ENCODE results near the gene TTLL5.
A peak's percentile ranks its signal among the peaks of the same experiment; 100 is the strongest.

Gene TTLL5, protein sequence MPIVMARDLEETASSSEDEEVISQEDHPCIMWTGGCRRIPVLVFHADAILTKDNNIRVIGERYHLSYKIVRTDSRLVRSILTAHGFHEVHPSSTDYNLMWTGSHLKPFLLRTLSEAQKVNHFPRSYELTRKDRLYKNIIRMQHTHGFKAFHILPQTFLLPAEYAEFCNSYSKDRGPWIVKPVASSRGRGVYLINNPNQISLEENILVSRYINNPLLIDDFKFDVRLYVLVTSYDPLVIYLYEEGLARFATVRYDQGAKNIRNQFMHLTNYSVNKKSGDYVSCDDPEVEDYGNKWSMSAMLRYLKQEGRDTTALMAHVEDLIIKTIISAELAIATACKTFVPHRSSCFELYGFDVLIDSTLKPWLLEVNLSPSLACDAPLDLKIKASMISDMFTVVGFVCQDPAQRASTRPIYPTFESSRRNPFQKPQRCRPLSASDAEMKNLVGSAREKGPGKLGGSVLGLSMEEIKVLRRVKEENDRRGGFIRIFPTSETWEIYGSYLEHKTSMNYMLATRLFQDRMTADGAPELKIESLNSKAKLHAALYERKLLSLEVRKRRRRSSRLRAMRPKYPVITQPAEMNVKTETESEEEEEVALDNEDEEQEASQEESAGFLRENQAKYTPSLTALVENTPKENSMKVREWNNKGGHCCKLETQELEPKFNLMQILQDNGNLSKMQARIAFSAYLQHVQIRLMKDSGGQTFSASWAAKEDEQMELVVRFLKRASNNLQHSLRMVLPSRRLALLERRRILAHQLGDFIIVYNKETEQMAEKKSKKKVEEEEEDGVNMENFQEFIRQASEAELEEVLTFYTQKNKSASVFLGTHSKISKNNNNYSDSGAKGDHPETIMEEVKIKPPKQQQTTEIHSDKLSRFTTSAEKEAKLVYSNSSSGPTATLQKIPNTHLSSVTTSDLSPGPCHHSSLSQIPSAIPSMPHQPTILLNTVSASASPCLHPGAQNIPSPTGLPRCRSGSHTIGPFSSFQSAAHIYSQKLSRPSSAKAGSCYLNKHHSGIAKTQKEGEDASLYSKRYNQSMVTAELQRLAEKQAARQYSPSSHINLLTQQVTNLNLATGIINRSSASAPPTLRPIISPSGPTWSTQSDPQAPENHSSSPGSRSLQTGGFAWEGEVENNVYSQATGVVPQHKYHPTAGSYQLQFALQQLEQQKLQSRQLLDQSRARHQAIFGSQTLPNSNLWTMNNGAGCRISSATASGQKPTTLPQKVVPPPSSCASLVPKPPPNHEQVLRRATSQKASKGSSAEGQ (N-terminal part only)

DNA sequence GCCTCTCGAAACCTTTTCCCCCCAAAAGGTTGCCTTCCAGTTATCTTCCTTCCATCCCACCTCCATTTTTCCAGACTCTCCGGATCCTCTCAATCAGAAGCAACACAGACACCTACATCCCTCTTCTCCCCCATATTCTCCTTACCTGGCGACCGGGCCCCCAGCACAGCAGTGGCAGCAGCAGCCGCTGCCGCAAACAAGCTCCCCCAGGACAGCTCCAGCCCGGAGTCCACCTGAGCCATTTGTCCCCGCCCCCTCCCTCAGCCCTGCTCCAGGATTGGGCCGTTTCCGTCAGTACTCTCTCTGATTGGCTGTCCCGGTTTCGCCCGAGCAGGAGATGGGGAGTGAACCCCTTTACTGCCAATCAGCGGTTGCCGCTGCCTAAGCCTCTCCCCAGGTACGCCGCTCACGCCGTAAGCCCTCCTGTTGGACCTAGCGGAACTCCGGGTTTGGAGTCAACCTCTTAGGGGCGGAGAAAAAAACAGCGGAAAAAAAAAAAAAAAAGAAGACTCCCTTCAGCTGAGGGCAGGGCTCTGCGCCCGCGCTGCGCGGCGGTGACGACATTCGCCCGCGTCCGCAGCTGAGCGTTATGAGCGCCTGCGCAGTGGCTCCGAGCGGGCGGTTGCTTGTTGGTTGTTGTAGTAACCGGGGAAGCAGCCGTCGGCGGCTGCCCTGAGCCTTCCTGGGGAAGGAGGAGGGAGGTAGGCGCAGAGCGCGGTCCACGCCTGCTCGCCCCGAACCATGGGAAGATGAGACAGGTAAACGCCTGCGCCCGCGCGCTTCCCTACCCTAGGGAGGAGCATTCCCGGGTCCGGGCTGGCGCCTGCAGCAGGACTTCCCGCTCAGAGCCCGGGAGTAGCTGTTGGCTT lies at the start of gene TTLL5, which contains the start of gene ERG28:
Gene TTLL5 (plus strand): TSS at position 617 of the 869 bp plus-strand sequence. CDS start 1,904 bp downstream, outside the sequence.
Gene ERG28 (minus strand): TSS at position 247 of the 869 bp plus-strand sequence. CDS start 3,374 bp downstream, outside the sequence.
- Mint-ChIP-seq H3K4me3 (peak within 1 kb of the TSS; percentile 96), H3K27me3 (ENCODE audit: low read depth) (no peaks in the 10 kb centered on the region), H3K9me3 (no peaks in the 10 kb centered on the region), H3K4me1 (ENCODE audit: low read depth) (peaks cover 22% of the 10 kb centered on the region), H3K27ac (peak within 1 kb of the TSS; percentile 95), H3K36me3 (ENCODE audit: low read depth) (peaks cover 7% of the 10 kb centered on the region)
- peak; percentile 97 for DNase-seq (ENCODE audit: low spot score)

DNA sequence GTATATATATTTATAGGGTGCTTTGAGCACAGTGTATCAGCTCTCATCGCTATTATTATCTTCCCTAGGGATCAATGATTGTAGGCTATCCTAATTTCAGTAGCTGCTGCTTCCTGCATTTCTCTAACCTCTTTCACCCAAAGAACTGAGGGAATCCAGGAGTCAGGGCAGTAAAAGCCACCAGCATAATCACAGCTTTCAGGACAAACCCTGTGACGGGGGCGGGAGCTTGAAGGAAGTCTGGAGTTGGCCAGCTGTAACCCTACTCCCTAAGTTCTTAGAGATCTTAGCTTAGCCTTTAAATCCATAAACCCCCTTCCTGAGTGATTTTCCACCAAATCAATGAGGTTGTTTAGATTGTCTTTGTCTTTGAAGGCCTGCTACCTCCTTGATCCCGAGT lies 48.9 kb upstream of the TTLL5 start:
- Mint-ChIP-seq H3K36me3 (ENCODE audit: low read depth) (no peaks in the 10 kb centered on the region), H3K9me3 (peaks cover 6% of the 10 kb centered on the region), H3K4me3 (no peak overlapping the region), H3K4me1 (ENCODE audit: low read depth) (no peaks in the 10 kb centered on the region), H3K27me3 (ENCODE audit: low read depth) (peaks cover 2% of the 10 kb centered on the region), H3K27ac (no peak overlapping the region)
- no peak for DNase-seq (ENCODE audit: low spot score)

DNA sequence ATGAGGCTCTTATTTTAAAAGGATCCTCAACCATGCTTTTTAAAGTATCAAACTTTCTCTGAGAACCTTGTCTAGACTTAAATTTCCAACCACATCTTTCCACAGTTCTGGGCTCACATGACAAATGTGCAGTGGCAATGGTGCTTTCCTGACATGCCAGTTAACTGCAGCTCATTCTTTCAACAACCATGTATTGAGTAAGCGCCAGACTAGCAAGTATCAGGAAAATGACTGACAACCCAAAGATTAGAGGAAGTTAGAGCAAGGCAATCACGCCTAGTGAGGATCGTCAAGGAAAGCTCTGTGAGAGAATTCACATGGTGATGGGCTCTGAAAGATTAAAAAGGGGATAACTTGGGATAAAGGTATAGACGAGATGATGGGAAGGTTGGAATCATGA lies 46.9 kb upstream of the TTLL5 start:
- H3K4me3 Mint-ChIP-seq, result no peak overlapping the region
- H3K36me3 Mint-ChIP-seq (ENCODE audit: low read depth), result no peaks in the 10 kb centered on the region

DNA sequence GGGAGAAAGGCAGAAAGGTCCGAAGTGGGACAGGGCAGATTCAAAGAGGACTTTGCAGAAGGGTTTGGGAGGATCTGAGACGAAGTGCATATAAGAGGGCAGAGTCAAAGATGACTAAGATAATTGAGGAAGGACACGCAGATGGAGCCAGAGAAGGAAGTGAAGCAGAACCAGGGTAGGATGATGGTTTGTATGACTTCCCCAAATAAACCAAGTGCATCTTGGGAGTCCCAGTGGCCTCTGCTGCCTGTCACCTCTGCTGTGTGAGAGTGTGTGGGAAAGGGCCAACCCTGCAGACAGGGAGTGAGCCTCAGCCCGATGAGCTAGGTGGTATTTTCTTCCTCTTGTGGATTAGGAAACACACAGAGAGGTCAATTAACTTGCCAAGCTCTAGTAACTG lies 45.8 kb upstream of the TTLL5 start:
- H3K27ac Mint-ChIP-seq, result no peak overlapping the region
- H3K9me3 Mint-ChIP-seq, result peaks cover 6% of the 10 kb centered on the region
- H3K27me3 Mint-ChIP-seq (ENCODE audit: low read depth), result no peaks in the 10 kb centered on the region
- no peaks in the 10 kb centered on the region for H3K4me1 Mint-ChIP-seq (ENCODE audit: low read depth)
- no peak for DNase-seq (ENCODE audit: low spot score)
- H3K4me3 Mint-ChIP-seq, result no peak overlapping the region
- no peaks in the 10 kb centered on the region for H3K36me3 Mint-ChIP-seq (ENCODE audit: low read depth)

More for the DNA sequence above, 46.9 kb upstream of the TTLL5 start:
- Mint-ChIP-seq H3K4me1 (ENCODE audit: low read depth) (no peaks in the 10 kb centered on the region), H3K27me3 (ENCODE audit: low read depth) (no peaks in the 10 kb centered on the region), H3K9me3 (peaks cover 6% of the 10 kb centered on the region), H3K27ac (no peak overlapping the region)
- DNase-seq (ENCODE audit: low spot score), result no peak

DNA sequence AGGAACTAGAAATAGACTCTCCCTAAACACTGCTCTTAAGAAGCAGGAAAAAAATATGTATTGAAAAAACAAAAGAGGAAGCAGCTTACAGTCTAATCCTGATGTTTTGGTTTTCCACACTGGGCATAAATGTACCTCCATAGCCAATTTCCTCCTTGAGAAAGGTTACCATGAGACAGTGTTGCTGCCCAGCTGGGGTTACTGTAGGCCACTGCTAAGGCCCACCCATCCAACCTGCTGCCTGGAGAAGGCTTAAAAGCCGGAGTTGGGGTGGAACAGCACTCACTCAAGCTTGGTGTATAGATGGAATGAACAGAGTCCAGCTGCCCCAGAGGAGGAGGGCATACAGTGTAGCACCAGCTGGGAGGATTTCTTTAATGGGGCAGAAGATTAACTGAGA lies 41.5 kb upstream of the TTLL5 start:
- Mint-ChIP-seq H3K27ac (no peak overlapping the region), H3K4me1 (ENCODE audit: low read depth) (no peaks in the 10 kb centered on the region), H3K36me3 (ENCODE audit: low read depth) (no peaks in the 10 kb centered on the region), H3K4me3 (no peak overlapping the region), H3K27me3 (ENCODE audit: low read depth) (no peaks in the 10 kb centered on the region), H3K9me3 (no peaks in the 10 kb centered on the region)
- DNase-seq (ENCODE audit: low spot score), result no peak

DNA sequence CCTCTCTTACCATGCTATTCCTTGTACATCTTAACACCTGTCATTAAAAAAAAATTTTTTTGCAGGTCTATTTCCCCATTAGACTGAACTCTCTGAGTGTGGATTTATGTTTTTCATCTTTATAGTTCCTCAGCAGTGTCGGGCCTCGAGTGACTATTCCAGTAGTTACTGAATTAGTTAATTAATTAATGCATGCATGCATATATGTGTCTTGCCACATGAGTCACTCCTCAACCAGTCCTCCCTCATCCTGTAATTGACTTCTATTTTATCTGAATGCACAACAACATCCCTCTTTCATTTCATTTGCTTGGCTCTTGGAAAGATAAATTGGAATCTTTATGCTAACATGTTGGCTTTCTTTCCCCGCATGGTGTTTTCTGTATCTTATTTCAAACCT lies 36.0 kb upstream of the TTLL5 start:
- Mint-ChIP-seq H3K27me3 (ENCODE audit: low read depth) (no peaks in the 10 kb centered on the region), H3K27ac (no peak overlapping the region), H3K4me3 (no peak overlapping the region), H3K4me1 (ENCODE audit: low read depth) (no peaks in the 10 kb centered on the region), H3K9me3 (no peaks in the 10 kb centered on the region), H3K36me3 (ENCODE audit: low read depth) (no peaks in the 10 kb centered on the region)
- DNase-seq (ENCODE audit: low spot score), result no peak

DNA sequence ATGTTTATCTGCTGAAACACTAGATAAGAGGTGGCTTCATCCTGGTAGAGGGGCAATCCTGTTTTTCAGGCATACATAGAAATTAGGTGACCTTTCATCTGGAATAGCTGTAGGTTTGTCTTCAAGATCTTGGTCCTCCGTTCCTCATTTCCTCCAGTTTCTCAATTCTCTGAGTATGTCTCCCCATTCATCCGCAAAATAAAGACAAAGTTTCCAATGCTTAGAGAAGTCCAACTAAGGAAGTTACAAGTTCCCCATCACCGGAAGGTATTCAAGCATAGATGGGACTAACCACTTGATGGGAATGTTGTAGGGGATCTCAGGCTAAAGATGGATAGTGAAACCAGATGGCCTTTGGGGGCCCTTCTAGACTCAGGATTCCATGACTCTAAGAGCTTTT lies 34.6 kb upstream of the TTLL5 start:
- Mint-ChIP-seq H3K36me3 (ENCODE audit: low read depth) (no peaks in the 10 kb centered on the region), H3K27me3 (ENCODE audit: low read depth) (no peaks in the 10 kb centered on the region), H3K4me3 (no peak overlapping the region), H3K9me3 (no peaks in the 10 kb centered on the region), H3K4me1 (ENCODE audit: low read depth) (no peaks in the 10 kb centered on the region), H3K27ac (no peak overlapping the region)
- no peak for DNase-seq (ENCODE audit: low spot score)

DNA sequence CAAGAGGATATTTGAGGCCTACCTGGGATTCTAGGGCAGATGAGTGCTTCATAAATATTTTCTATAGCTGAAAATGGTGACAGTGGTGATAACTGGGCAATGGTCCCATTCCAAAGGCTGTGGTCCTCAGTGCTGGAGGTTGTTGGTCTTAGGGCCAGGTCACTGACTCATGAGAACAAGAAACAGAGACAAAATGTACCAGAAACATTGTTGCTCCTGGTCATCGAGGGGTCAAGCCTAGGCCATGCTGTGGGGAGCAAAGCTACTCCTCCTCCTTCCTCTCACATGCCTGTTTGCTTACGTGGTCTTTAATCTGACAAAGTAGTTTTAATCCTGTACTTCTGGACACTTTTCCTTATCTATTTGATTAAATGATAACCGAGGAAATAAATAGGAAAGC lies 34.2 kb upstream of the TTLL5 start:
- Mint-ChIP-seq H3K9me3 (no peaks in the 10 kb centered on the region), H3K4me3 (no peak overlapping the region), H3K4me1 (ENCODE audit: low read depth) (no peaks in the 10 kb centered on the region), H3K36me3 (ENCODE audit: low read depth) (no peaks in the 10 kb centered on the region), H3K27me3 (ENCODE audit: low read depth) (no peaks in the 10 kb centered on the region), H3K27ac (no peak overlapping the region)
- DNase-seq (ENCODE audit: low spot score), result no peak

DNA sequence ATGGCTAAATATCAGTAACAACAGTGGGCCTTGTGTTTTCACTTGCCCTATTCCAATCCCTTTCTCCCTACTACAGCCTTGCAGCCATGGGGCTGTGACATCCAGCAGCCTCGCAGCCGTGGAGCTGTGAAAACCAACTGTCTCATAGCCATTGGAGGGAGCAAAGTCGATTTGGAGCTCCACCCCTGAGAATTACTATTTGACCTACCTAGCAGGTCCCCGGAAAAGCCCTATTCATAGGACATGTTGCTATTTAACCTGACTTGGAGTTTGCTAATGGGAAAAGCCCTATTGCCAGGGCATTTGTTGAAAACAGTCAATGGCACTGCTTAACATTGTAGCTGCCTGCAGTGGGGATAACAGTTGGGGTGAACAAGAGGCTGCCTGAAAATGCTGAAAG lies 33.6 kb upstream of the TTLL5 start:
- no peaks in the 10 kb centered on the region for H3K36me3 Mint-ChIP-seq (ENCODE audit: low read depth)
- no peaks in the 10 kb centered on the region for H3K9me3 Mint-ChIP-seq
- no peak overlapping the region for H3K27ac Mint-ChIP-seq

DNA sequence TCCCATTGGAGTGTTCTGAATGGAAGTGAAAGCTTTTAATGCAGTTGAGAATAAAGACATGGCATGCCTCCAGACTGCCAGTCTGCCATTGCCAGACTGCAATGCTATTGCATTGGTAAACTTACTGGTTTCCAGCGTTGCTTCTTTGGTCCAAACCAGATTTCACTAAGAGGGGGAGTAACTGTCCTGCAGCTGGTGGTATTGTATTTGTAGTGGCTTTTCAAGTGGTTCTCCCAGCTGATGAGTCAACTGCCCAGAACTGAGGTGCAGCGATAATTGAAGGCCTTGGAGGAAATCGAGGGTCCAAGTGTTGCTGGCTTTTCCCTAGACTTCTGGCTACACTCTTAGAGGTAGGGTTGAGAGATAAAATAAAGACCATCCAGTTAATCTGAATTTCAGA lies 32.2 kb upstream of the TTLL5 start:
- H3K9me3 Mint-ChIP-seq, result no peaks in the 10 kb centered on the region
- no peak overlapping the region for H3K27ac Mint-ChIP-seq
- no peaks in the 10 kb centered on the region for H3K27me3 Mint-ChIP-seq (ENCODE audit: low read depth)
- no peaks in the 10 kb centered on the region for H3K4me1 Mint-ChIP-seq (ENCODE audit: low read depth)
- no peaks in the 10 kb centered on the region for H3K36me3 Mint-ChIP-seq (ENCODE audit: low read depth)
- no peak overlapping the region for H3K4me3 Mint-ChIP-seq
- DNase-seq (ENCODE audit: low spot score), result no peak

More for the DNA sequence above, 33.6 kb upstream of the TTLL5 start:
- no peak for DNase-seq (ENCODE audit: low spot score)
- Mint-ChIP-seq H3K4me3 (no peak overlapping the region), H3K27me3 (ENCODE audit: low read depth) (no peaks in the 10 kb centered on the region), H3K4me1 (ENCODE audit: low read depth) (no peaks in the 10 kb centered on the region)

DNA sequence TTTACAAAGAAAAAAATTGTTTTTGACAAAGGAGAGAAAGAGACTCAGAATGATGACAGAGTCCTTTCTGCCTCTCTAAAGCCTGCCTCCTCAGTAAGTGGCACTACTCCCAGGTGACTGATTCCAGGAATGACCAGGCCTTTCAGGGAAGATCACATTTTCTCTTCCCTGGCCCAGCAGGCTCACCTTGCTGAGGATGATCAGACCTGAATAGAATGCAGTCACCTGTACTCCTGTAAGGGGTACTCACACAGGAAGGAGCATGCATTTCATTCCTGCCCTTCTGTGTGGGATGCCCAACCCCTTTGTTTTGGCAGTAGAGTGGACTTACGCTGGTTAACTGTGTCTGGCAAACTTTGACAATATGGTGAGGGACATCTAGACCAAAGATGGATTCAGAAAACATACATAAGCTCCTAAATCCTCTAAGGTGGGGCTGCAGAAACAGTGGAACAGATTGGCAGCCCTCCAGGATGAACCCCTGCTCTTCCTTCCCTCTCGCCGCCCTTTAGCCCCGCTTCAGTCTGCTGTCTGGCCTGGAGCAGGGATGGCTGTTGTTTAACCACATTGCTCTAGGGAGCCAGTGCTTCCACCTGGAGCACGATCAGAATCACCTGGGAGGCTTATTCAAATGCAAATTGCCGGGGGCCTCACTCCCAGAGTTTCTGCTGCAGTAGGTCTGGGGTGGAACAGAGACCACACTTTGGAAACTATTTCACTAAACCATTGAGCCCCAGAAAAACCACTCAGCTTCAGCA lies 30.2 kb upstream of the TTLL5 start:
- H3K27ac Mint-ChIP-seq, result no peak overlapping the region
- no peaks in the 10 kb centered on the region for H3K27me3 Mint-ChIP-seq (ENCODE audit: low read depth)
- no peak overlapping the region for H3K4me3 Mint-ChIP-seq
- H3K36me3 Mint-ChIP-seq (ENCODE audit: low read depth), result no peaks in the 10 kb centered on the region
- H3K4me1 Mint-ChIP-seq (ENCODE audit: low read depth), result no peaks in the 10 kb centered on the region
- H3K9me3 Mint-ChIP-seq, result no peaks in the 10 kb centered on the region
- DNase-seq (ENCODE audit: low spot score), result no peak

DNA sequence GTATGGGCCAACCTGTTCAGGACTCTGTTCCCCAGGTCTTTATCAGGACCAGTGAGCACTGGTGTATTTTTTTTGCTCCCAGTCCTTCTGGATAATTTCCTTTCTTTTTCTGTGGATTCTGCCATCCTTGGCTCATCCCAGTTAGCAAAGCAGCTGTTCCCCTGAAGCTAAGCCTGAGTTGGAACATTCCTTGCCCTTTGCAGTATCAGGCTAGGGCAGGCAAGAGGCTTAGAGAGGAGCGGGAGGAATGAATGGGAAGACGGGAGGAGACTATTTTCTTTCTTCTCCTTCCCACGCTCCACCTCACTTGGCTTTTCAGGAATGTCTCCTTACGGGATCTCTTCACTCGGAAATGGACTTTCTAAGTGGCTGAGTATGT lies 29.6 kb upstream of the TTLL5 start:
- H3K4me3 Mint-ChIP-seq, result no peak overlapping the region
- no peaks in the 10 kb centered on the region for H3K4me1 Mint-ChIP-seq (ENCODE audit: low read depth)
- no peaks in the 10 kb centered on the region for H3K36me3 Mint-ChIP-seq (ENCODE audit: low read depth)
- no peaks in the 10 kb centered on the region for H3K9me3 Mint-ChIP-seq
- H3K27me3 Mint-ChIP-seq (ENCODE audit: low read depth), result no peaks in the 10 kb centered on the region
- no peak for DNase-seq (ENCODE audit: low spot score)
- H3K27ac Mint-ChIP-seq, result no peak overlapping the region

Measured in T-helper 2 cell treated with Interferon-gamma antibody and Interleukin-4, amounts not matched to agents 5 μg/mL and 100 μg/mL, for 36 hours (primary cell).